Stomach (tissue), 19 donors: ENCODE data around the gene SMIM11. TPM values are rescaled to one million over a fixed set of nuclear protein-coding genes. Genes with fewer than 3 reads are reported as not detected.
"Not testable (repeated sequence)": the region's sequence is repeated elsewhere in the genome, so short reads cannot be mapped to it uniquely, and the experiment has no call there.

ENCODE experiments used
- DNase-seq, 2 donors: peaks; one replicate each; pipeline versions ENCODE4 v3.0.0 to v3.0.0-alpha.2; 2013 to 2019
- H3K27ac ChIP-seq, 5 donors: fragments of 200-600 bp in 4 of 5; sonication (generic) in 4 of 5; one replicate each; pipeline ENCODE4 v1.5.1; 2013 to 2019; ENCODE audit warnings: mild to moderate bottlenecking in 1 of 5, moderate library complexity in 1 of 5
- H3K27me3 ChIP-seq, 3 donors: fragments of 200-600 bp; sonication (generic); one replicate each; pipeline ENCODE4 v1.5.1; 2017 to 2019; ENCODE audit warnings: mixed run types in 1 of 3
- H3K36me3 ChIP-seq, 4 donors: fragments of 200-600 bp; sonication (generic); 1 replicate in 3 of 4; 2 replicates in 1 of 4; pipeline ENCODE4 v1.5.1; 2016 to 2019
- H3K4me1 ChIP-seq, 4 donors: fragments of 200-600 bp; sonication (generic); one replicate each; pipeline ENCODE4 v1.5.1; 2016 to 2019
- H3K4me3 ChIP-seq, 4 donors: fragments of 200-600 bp; sonication (generic) in 3 of 4; one replicate each; pipeline ENCODE4 v1.5.1; 2016 to 2019; ENCODE audit warnings: mild to moderate bottlenecking in 1 of 4
- H3K9me3 ChIP-seq, 4 donors: fragments of 200-600 bp; sonication (generic); one replicate each; pipeline ENCODE4 v1.5.1; 2016 to 2019
- CTCF ChIP-seq, 7 experiments: fragments of 450-650 bp in 4 of 7; fragments of 200-600 bp in 3 of 7; sonication (generic) in 3 of 7; IDR thresholded peaks; one replicate each; pipeline ENCODE4 v1.5.1; 2016 to 2019; ENCODE audit warnings: antibody characterized with exemption in 7 of 7, control low read depth in 2 of 7, mild to moderate bottlenecking in 1 of 7
- EP300 ChIP-seq: sonication (generic); formaldehyde crosslinking; IDR thresholded peaks from one replicate; pipeline ENCODE4 v1.6.1; 2017; ENCODE audit warnings: antibody characterized with exemption
- POLR2A ChIP-seq, 4 donors: fragments of 450-650 bp; IDR thresholded peaks; one replicate each; pipeline ENCODE4 v1.6.1; 2016; ENCODE audit warnings: antibody characterized with exemption in 4 of 4, control low read depth in 2 of 4, mild to moderate bottlenecking in 1 of 4, moderate library complexity in 1 of 4
- POLR2AphosphoS5 ChIP-seq, 3 donors: sonication (generic); formaldehyde crosslinking; IDR thresholded peaks; one replicate each; pipeline ENCODE4 v1.6.1; 2016; ENCODE audit warnings: antibody characterized with exemption in 3 of 3
- WGBS, 5 donors: extraction: QIAGEN DNeasy Blood & Tissue Kit in 3 of 5; methylation state at CpG; one replicate each; pipeline versions ENCODE4 v1.1.5 to v1.1.7; 2013 to 2018; 5-methylcytosine and 5-hydroxymethylcytosine counted together
- intact Hi-C: fragments of 100-400 bp; cut with DNase I; formaldehyde crosslinking; loops from one replicate; pipeline ENCODE4 v1.15.1; 2023; ENCODE audit warnings: low total_unique reads
- long read RNA-seq, 10 donors: transcript quantifications; one replicate each; lab custom pipeline, GENCODE V29; 2026
- polyA plus RNA-seq, 3 donors: library from polyadenylated mRNA; stranded (reverse); fragments of 200-250 nt; gene quantifications; one replicate each; pipeline ENCODE4 v1.2.3, GENCODE V29; 2013
- total RNA-seq, 5 donors: library from RNA; depleted of rRNA; stranded (reverse); fragments of >200 nt; gene quantifications; one replicate each; pipeline versions ENCODE4 v1.1.0 to v1.2.3, GENCODE V29; 2014 to 2016
- donor health status: healthy with polysubstance abuse.
- donor health status: Bipolar disorder and iron deficiency.
- donor health status: healthy.

The SMIM11 gene, protein sequence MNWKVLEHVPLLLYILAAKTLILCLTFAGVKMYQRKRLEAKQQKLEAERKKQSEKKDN
- total RNA-seq: 10 to 100 TPM in 2 of 5 donors, 1 to 10 TPM in 2, not detected in 1; 1.2 to 29.5 (median 11.1) TPM
- polyA plus RNA-seq: 10 to 100 TPM in 2 of 3 donors, 1 to 10 TPM in 1; 8.4 to 20.9 (median 16.2) TPM
- long read RNA-seq, donor 1, partial matches to known transcripts: 7 of 11 reads
- long read RNA-seq, donor 1, other reads (novel, unspliced or antisense): 0 of 11 reads
- long read RNA-seq, donor 2, partial matches to known transcripts: 0 of 5 reads
- long read RNA-seq, donor 2, other reads (novel, unspliced or antisense): 0 of 5 reads
- long read RNA-seq, donor 3, partial matches to known transcripts: 0 of 5 reads
- long read RNA-seq, donor 3, other reads (novel, unspliced or antisense): 0 of 5 reads
- long read RNA-seq, donor 4: 0 reads
- long read RNA-seq, donor 5, partial matches to known transcripts: 0 of 2 reads
- long read RNA-seq, donor 5, other reads (novel, unspliced or antisense): 0 of 2 reads
- long read RNA-seq, donor 6, transcript SMIM11A-201 (4 exons, 850 nt): major isoform, 8 of 37 reads
- long read RNA-seq, donor 6, partial matches to known transcripts: 26 of 37 reads
- long read RNA-seq, donor 6, other reads (novel, unspliced or antisense): 0 of 37 reads
- long read RNA-seq, donor 7, partial matches to known transcripts: 6 of 9 reads
- long read RNA-seq, donor 7, other reads (novel, unspliced or antisense): 0 of 9 reads
- long read RNA-seq, donor 8, transcript SMIM11A-201 (4 exons, 850 nt): major isoform, 6 of 77 reads
- long read RNA-seq, donor 8, partial matches to known transcripts: 62 of 77 reads
- long read RNA-seq, donor 8, other reads (novel, unspliced or antisense): 6 of 77 reads
- long read RNA-seq, donor 9, transcript SMIM11A-201 (4 exons, 850 nt): major isoform, 9 of 11 reads
- long read RNA-seq, donor 9, partial matches to known transcripts: 0 of 11 reads
- long read RNA-seq, donor 9, other reads (novel, unspliced or antisense): 0 of 11 reads
- long read RNA-seq, donor 10, partial matches to known transcripts: 0 of 1 reads
- long read RNA-seq, donor 10, other reads (novel, unspliced or antisense): 0 of 1 reads

DNA sequence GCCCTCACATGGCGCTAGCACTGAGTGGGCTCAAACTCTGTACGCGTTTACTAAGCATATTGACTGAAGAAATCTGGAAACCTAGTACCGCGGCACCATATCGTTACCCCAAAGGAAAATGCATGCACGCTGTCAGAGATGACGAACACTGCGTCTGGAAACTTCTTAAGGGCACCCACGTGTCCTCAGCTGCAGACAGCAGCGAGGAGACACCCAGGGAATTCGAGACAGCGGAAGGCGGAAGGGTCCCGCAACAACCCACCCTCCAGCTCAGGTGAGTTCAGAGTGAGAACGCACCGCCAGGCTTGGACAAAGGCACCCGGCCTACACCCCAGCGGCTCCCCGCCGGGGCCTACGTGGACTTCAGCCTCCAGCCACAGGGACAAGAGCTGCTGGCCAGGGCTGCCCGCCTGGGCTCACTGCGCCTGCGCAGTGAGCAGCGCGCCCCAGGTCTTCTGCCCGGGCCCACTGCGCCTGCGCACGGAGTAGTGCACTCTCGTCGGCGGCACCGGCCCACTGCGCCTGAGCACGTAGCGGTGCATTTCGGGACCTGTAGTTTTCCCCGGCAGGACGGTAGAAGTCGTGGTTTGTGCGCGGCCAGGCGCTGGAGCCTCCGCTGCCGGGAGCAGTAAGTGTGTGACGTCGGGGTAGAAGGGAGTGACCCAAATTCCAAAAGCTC is at the start of gene SMIM11:
SMIM11 (plus strand) TSS at position 568 of the 679 bp plus-strand sequence. CDS start 3,998 bp downstream, outside the sequence.
- intact Hi-C loops, H3K4me3 ChIP-seq, H3K9me3 ChIP-seq, DNase-seq, H3K36me3 ChIP-seq, H3K27me3 ChIP-seq, H3K27ac ChIP-seq: not testable (repeated sequence)
- no CpG with 5 or more reads among the region's 49 CpGs for WGBS, 5 donors
- H3K4me1 ChIP-seq: peaks cover 0 to 19% (median 0%) of the 10 kb centered on the region in 4 donors

DNA sequence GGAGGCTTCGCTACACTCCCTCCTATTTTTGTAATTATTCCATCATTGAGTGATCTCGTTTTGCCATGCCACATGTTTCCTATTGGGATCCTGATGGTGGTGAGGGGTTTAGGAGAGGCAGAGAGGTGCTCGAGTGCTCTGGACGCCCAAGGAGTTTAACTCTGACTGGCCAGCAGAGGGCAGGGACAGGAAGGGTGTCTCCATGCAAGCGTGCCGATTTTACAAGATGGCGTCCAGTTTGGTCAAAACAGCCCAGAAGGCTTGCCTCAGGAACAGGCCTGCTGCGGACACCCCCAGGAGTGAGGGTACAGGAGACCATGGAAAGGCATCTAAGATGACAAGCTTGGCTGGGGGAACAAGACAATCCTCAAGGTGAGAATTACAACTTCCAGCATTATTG is 45.3 kb upstream of the SMIM11 start:
- H3K4me3 ChIP-seq: no peak overlapping the region
- no peak overlapping the region for H3K27ac ChIP-seq
- no peak for TF ChIP-seq POLR2AphosphoS5 (IDR thresholded peaks at IDR 0.05)
- TF ChIP-seq POLR2A (IDR thresholded peaks at IDR 0.05): no peak
- no peak for TF ChIP-seq EP300
- no peak for TF ChIP-seq CTCF (IDR thresholded peaks at IDR 0.05)
- H3K9me3 ChIP-seq: no peaks in the 10 kb centered on the region
- DNase-seq: no peak
- H3K4me1 ChIP-seq: no peaks in the 10 kb centered on the region
- no peaks in the 10 kb centered on the region for H3K27me3 ChIP-seq
- no peaks in the 10 kb centered on the region for H3K36me3 ChIP-seq
- intact Hi-C loops: no loop called here
- 93 to 98% (median 95%) methylated on average over 8 of the region's 8 CpGs for WGBS, 5 donors

- H3K4me3 ChIP-seq: no peak overlapping the region
- TF ChIP-seq EP300 (no peak), POLR2AphosphoS5 (IDR thresholded peaks at IDR 0.05) (no peak), POLR2A (IDR thresholded peaks at IDR 0.05) (no peak), CTCF (IDR thresholded peaks at IDR 0.05) (no peak)
- intact Hi-C loops: no loop called here
- H3K27me3 ChIP-seq: no peaks in the 10 kb centered on the region
- no peak for DNase-seq
- H3K36me3 ChIP-seq: no peaks in the 10 kb centered on the region
- WGBS, 5 donors: 74 to 83% (median 80%) methylated on average over 5 of the region's 5 CpGs
- H3K9me3 ChIP-seq: no peaks in the 10 kb centered on the region
- no peak overlapping the region for H3K27ac ChIP-seq
- H3K4me1 ChIP-seq: peaks cover 0 to 13% (median 6%) of the 10 kb centered on the region in 4 donors
Observed at GRCh38 chr21:34331726-34332125, 43.6 kb upstream of the SMIM11 start.

DNA sequence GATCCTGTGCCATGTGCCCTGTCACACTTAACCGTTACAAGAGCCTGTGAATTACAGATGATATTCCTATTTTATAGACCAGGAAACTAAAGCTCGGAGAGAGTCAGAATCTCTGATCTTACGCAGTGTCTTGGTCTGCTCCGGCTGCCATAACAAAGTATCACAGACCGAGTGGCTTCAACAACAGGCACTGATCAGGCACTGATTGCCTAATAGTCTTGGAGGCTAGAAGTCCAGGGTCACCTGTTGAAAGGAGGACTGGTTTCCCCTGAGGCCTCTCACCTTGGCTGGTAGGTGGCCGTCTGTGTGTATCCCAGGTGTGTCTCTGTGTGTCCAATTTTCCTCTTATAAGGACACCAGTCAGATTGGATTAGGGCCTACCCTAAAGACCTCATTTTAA is 43.0 kb upstream of the SMIM11 start:
- no peaks in the 10 kb centered on the region for H3K36me3 ChIP-seq
- TF ChIP-seq CTCF (IDR thresholded peaks at IDR 0.05) (no peak), EP300 (no peak), POLR2AphosphoS5 (IDR thresholded peaks at IDR 0.05) (no peak), POLR2A (IDR thresholded peaks at IDR 0.05) (no peak)
- DNase-seq: no peak
- intact Hi-C loops: no loop called here
- H3K4me1 ChIP-seq: peaks cover 0 to 19% (median 9%) of the 10 kb centered on the region in 4 donors
- H3K27ac ChIP-seq: no peak overlapping the region
- H3K9me3 ChIP-seq: no peaks in the 10 kb centered on the region
- WGBS, 5 donors: 93 to 99% (median 96%) methylated on average over 6 of the region's 6 CpGs
- no peaks in the 10 kb centered on the region for H3K27me3 ChIP-seq
- no peak overlapping the region for H3K4me3 ChIP-seq
